IPS-NIHi11 (cell line): Measurements from ENCODE around the gene MCTP2.

Source experiments
- DNase-seq: peaks from one replicate; pipeline ENCODE4 v3.0.0; 2012; ENCODE audit warnings: mixed read lengths, low spot score

The MCTP2 gene

GRCh38 chr15:94353488-94353820 is 122.1 kb downstream of the MCTP2 start:
- DNase-seq, result no peak

DNA sequence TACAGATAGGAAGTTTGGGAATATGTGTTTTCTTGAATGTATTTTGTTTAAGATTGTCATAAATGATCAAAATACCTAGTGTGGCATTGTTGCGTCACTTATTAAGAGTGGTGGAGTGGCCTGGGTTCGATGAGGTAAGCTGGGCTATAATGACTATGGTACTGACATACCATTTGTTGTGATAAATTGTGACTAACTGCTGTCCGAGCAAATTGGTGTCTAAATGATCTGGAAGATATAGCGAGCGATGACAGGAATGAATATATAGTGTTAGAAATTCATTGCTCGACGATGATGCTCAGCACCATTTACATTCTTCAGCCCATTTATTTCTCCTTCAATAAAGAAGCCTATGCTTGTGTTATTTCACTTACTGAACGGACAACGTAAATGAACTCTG is 123.3 kb downstream of the MCTP2 start:
- no peak for DNase-seq

- DNase-seq, result no peak
Measured at GRCh38 chr15:94359716-94360115, 128.4 kb downstream of the MCTP2 start.

DNA sequence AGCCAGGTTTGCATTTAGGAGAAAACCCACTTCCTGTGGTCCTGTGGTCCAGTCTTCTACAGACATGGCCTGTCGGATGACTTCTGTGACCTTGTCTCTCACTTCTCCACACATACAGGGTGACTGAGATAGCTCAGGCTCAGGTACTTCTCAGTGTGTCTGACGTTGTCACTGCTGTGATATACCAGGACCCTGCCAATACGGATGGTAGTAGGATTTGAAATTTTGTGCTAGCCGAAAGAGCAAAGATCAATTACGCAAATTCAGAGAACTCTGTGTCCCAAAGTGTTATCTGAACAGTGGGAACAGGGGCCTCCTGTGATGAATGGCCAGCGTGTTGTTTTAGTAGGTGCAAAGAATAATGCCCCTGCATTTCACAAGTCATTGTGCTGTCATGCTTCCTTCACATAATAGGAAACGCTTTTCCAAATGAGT is 128.9 kb downstream of the MCTP2 start:
- no peak for DNase-seq

DNA sequence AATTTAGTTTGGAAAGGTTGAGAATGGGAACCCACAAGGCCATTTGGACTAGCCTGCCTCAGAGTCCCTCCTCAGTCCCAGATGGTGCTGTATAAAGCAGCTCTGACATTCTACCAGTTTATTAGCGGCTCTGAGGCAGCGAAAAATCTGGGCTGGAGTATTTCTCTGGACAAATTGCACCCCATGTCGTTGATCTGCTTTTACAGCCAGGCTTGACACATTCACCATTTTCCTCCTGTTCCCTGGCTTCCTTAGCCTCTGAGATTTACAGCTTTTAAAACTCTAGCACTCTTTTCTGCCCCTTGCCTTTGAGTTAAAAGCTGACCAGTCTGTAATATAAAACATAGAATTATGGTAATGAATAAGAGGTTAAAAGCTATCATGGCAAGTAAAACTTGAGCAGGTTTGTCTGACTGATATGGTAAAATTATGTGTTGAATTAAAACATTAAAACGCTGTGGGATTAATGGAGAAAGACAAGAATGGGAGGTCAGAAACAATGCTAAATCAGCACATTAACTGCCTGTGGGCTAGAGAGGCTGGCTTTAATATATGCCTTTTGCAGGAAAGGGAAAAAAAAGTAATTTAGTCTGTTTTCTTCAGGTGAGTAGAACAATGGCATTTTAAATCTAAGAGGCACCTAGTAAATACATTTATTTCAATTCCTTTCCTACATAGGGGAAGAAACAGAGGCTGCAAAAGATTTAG is 131.2 kb downstream of the MCTP2 start:
- no peak for DNase-seq

GRCh38 chr15:94363382-94363781 is 132.0 kb downstream of the MCTP2 start:
- no peak for DNase-seq

GRCh38 chr15:94366781-94367180 is 135.4 kb downstream of the MCTP2 start:
- no peak for DNase-seq

- DNase-seq, result no peak
Measured at GRCh38 chr15:94367726-94368535, 136.6 kb downstream of the MCTP2 start.

- no peak for DNase-seq
Measured at GRCh38 chr15:94370206-94370935, 139.0 kb downstream of the MCTP2 start.

DNA sequence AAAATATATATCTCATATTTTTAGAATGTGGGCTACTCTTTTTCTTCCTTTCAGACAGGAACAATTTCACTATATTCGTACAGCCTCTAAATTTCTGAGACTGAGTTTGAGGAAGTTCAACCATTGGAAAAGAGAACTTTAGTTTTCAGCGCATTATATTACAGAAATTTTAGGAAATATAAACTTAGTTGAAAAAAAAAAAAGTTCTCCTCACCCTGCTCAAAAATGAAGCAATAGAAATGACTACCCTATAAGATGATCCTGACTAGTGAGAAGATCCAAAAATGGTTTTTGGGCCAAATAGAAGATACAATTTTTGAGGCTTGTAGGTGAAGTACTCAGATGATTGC is 139.6 kb downstream of the MCTP2 start:
- no peak for DNase-seq

DNA sequence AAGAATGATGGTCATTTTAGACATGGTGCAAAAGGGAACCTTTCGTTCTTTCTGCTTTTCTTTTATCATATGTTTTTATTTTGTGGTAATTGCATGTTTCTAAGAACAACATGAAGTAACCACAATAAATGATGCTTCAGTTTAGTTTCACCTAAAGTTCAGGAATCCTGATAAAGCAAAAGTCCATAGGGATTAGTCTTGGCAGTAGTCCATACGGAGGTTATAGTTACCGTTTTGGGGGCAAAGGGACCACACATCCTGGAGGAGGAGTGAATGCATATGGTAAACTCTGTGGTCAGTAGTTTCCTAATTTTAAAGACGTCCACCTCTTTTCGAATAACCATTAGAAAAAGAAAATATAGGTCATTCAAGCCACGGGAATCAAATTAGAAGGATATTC is 141.5 kb downstream of the MCTP2 start:
- DNase-seq, result no peak

- DNase-seq, result no peak
Measured at GRCh38 chr15:94375997-94376396, 144.6 kb downstream of the MCTP2 start.

DNA sequence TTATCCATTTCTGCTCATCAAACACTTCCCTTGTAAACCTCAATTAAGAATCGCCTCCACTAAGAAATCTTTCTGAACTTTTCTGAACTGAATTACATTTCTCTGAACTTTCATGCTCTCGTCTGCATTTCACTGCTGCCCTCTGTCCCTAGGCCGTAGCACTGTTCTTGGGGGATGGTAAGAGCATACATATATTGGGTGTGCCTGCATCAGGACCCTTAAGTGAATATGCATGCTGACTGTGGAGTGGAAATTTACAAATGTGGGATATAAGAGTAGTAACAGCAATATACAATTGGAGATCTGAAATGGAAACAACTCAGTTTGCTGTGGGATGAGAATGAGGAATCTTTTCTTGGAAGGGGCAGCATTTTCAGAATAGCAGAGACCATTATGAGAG is 148.6 kb downstream of the MCTP2 start:
- DNase-seq, result no peak

- no peak for DNase-seq
Measured at GRCh38 chr15:94380798-94381197, 149.4 kb downstream of the MCTP2 start.

- no peak for DNase-seq
Measured at GRCh38 chr15:94381384-94381783, 150.0 kb downstream of the MCTP2 start.

DNA sequence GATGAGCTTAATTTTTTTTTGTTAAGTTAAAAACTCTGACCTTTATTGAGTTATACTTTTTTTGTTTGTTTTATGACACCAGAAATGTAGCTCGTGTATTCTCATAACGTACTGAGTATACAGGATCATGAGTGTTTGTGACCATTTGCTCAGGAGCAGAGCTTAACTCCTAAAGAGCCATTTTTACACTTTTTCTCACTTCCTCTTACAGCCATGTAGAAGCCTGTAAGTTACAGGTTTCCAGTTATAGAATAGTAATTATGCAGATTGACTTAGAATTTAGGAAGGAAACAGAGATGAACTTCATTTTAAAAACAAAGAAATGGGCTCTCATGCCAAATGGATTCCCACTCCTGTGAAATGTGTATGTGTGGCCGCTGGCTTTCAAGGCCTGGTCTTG is 151.7 kb downstream of the MCTP2 start:
- DNase-seq, result no peak

DNA sequence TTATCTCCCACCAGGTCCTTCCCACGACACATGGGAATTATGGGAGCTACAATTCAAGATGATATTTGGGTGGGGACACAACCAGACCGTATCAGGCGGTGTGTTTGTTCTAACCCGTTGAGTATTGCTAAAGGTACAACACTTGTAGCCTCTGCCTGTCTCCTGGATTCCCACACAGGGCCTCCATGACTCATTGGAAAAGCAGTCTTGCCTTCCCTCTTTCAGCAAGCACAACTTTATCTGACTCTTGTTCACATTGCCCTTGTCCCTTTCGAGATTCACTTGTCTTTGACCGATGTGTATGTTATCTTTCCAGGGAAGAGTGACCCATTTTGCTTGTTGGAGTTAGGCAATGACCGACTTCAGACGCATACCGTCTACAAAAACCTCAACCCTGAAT is 152.3 kb downstream of the MCTP2 start:
- DNase-seq, result no peak

DNA sequence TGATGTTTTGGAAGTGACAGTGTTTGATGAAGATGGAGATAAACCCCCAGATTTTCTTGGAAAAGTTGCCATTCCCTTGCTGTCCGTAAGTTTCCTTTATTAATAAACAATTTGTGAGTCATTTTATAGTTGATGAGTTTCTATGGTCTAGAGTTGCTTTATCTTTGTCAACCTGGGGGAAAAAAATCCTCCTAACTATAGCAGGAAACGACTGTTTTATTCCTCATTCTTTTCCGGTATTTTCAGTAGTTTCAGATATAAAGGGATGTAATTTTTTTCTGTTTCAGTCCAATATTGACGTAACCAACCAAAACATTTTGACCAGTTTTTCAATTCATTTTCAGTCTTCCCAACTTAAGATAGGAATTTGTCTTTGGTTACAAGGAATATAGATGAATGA is 154.1 kb downstream of the MCTP2 start:
- no peak for DNase-seq

GRCh38 chr15:94386351-94386750 is 155.0 kb downstream of the MCTP2 start:
- DNase-seq, result no peak

DNA sequence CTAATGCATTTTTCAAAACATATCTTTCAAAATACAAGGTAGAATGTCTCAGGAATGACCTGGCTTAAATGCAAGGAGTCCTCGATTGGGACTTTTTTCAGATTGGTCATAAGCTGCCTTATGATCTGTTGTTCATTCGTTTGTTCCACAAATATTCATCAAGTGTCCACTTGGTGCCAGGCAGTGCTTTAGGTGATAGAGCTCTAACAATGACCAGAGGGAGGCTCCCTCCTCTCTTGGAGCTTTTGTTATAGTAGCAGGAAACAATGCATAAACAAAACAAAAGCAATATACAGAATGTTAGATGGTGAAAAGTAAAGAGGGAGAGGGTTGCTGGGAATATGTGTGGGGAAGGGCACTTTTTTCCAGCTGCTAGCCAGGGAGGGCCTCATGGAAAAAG is 156.1 kb downstream of the MCTP2 start:
- no peak for DNase-seq

DNA sequence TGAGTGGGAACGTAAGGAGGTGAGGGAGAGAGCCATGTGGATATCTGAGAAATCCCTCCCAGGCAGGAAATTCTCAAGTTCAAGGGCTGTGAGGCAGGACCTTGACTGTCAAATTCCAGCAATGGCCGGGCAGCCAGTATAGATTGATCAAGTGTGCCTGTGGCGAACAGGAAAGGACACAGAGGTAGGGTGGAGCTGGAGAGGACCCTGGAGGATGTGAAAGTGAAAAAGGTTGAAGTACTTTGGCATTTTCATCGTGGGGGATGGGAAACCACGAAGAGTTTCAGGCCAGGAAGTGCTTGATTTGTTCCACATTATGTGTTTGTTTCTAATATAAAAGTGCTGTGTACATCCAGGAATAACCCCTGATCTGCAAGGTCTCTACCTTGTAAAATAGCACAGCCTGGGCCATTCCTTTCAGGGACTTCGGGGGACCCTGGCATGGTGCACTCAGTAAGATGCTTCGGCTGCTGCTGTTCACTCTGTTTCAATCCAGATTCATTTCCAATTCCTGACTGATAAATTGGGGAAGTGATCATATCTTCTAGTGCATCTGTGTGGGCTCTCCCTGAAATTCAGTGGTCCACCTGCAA is 156.6 kb downstream of the MCTP2 start:
- no peak for DNase-seq

DNA sequence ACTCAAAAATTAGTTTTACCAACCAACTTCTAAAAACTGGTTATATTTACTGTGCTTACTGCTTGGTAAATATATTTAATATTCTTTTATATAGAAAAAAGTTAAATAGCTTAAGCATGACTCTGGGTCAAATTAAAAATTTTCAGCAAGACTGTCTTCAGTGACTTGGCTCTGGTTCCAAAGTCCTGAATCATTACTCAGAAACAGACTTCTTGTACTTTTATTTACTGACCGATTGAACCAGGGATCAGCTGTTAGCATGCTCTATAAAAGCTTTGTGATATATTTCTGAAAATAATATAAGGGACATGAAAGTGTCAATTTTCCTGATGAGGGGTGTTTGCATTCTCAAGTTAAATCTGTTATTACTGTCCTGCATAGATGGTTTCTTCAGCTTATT is 164.3 kb downstream of the MCTP2 start:
- DNase-seq, result no peak

- DNase-seq, result no peak
Measured at GRCh38 chr15:94397337-94397736, 166.0 kb downstream of the MCTP2 start.
